GM10266 (cell line): ENCODE data around the gene ARHGEF19.
"Not testable (repeated sequence)": the region's sequence is repeated elsewhere in the genome, so short reads cannot be mapped to it uniquely, and the experiment has no call there.

Experiments
- DNase-seq: peaks from one replicate; pipeline ENCODE4 v3.0.0; 2012; ENCODE audit errors: extremely low spot score
- TF ChIP-seq, protein P1 (sequence below): IDR thresholded peaks from 2 replicates; pipeline ENCODE4 v1.5.1; 2012; ENCODE audit warnings: mild to moderate bottlenecking, low read depth; ENCODE audit not compliant: control insufficient read depth, insufficient read depth; ENCODE audit errors: missing control alignments

The ARHGEF19 gene

DNA sequence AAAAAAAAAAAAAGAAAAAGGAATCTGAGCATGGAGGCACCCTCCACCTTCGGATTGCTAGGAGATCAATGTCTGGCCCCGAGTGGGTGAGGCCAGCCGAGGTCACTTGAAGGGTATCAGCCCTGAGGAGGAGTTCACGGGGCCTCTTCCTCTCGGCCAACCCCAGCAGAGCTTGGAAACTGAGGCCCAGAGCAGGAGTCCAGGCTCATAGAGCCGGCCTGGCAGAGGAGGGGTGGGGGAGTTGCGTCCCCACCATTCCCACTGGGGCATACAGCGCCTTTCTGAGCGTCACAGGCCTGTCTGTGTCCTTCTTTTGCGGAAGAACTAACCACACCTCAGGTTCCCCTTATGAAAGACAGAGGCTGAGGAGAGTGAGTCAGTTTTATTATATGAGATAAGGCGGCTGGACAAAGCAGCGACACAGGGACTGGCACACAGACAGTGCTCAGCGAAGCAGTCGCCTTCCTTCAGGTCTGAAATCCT, 39.4 kb downstream of the ARHGEF19 start:
- DNase-seq: no peak

DNA sequence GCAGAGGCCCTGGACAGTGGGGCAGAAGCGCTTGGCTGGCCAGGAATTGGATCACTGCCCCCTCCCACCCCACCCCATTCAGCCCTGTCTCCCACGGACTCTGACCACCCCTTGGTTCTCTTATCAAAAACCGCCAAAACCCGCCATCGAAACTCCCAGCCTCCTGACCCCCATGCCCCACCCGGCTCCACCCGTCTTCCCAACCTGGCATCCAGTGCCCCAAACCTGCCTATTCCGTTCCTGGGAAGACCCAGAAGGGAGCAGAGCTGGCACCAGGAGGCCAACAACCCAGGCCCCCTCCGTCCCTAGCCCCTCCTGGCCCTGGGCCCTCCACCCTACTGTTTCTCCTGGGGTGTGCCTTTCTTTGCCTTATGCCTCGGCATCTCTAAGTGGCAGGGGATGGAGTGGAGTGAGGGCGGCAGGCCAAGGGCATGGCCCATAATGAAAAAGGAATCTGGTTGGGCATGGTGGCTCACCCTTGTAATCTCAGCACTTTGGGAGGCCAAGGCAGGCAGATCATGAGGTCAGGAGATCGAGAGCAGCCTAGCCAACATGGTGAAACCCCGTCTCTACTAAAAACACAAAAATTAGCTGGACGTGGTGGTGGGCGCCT, 40.1 kb downstream of the ARHGEF19 start:
- DNase-seq: no peak

More for the DNA sequence above, 39.4 kb downstream of the ARHGEF19 start:
- TF ChIP-seq, protein P1, sequence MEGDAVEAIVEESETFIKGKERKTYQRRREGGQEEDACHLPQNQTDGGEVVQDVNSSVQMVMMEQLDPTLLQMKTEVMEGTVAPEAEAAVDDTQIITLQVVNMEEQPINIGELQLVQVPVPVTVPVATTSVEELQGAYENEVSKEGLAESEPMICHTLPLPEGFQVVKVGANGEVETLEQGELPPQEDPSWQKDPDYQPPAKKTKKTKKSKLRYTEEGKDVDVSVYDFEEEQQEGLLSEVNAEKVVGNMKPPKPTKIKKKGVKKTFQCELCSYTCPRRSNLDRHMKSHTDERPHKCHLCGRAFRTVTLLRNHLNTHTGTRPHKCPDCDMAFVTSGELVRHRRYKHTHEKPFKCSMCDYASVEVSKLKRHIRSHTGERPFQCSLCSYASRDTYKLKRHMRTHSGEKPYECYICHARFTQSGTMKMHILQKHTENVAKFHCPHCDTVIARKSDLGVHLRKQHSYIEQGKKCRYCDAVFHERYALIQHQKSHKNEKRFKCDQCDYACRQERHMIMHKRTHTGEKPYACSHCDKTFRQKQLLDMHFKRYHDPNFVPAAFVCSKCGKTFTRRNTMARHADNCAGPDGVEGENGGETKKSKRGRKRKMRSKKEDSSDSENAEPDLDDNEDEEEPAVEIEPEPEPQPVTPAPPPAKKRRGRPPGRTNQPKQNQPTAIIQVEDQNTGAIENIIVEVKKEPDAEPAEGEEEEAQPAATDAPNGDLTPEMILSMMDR: no peak

DNA sequence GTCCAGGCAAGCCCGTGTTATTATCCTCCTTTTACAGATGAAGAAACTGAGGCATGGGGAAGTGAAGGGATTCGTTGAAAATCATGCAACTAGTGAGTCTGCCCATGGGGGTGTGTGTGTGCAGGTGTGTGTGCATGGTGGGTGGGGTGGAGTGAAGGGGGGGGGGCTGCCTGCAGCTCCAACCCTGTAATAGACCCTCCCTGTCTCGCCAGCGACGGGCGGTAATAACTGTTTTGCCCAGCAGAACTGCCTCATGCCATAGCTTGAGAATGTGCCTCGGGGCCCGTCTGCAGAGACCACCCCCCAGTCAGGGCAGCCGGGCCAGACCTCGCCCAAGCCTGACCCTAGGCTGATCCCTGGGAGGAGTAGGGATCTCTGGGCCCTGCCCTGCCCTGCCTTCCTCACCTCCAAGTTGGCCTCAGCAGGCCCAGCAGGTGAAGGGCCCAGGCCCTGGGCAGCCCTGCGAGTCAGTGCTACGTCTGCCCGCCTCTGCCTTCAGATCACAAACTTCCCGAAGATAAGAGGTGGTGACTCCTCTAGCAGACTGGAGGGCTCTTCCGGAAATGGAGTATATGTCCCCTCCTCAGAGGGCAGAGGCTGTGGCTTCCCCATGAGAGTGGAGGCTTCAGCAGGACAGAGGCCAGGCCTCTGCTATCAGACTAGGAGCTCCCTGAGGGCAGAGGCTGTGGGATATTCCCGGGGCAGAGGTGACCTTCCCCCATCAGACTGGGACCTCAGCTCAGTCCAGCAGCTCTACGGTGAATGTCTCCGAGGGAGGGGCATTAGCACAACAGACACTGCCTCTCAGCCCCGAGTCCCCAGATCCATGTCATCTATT, 40.9 kb downstream of the ARHGEF19 start:
- DNase-seq: no peak
- TF ChIP-seq, protein P1: no peak

More for the DNA sequence above, 40.1 kb downstream of the ARHGEF19 start:
- TF ChIP-seq, protein P1: no peak

DNA sequence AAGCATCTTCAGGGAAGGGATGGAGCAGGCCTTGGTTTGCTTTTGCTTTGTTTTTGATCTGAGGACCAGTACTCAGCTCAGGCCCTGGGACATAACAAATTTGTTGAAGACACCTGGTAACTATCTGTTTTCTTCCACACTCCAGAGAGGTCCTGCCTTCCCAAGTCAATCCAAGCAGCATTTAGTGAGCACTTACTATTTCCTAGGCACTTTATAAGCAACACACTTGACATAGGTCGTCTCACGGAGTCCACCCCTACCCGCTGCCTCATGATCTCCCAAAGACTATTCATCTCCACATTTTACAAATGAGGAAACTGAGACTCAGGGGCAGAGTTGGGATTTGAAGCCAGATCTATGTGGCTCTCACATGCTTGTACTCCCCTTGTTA, 42.2 kb downstream of the ARHGEF19 start:
- TF ChIP-seq, protein P1: no peak
- DNase-seq: no peak

DNA sequence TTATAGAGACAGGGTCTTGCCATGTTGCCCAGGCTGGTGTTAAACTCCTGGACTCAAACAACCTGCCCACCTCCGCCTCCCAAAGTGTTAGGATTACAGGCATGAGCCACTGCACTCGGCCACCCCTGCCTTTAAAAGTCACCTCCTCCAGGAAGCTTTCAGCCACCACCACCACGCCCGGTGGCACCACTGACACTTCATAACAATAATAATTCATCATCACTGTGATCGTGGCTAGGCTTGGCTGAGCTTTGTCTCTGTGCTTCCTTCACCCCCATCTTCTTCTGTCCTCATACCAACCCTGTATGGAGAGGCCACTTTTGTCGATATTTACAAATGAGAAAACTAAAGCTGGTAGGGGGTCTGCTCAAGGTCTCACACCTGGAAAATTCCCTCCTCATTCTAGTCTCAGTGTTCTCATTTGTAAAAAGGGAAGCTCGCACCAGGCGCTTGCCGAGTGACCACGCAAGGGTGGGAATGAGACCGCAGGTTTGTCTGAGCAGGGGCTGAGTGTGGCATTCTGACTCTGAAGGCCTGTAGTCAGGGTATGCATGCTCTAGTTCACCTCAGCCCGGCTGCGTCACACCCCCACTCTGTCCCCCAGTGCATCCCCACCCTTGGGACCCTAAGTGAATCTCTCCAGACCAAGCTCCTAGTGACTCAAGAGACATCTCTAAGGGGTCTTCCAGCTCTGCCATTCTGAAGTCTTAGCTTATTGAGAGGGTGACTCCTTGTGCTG, 43.7 kb downstream of the ARHGEF19 start:
- DNase-seq: no peak
- TF ChIP-seq, protein P1: no peak

DNA sequence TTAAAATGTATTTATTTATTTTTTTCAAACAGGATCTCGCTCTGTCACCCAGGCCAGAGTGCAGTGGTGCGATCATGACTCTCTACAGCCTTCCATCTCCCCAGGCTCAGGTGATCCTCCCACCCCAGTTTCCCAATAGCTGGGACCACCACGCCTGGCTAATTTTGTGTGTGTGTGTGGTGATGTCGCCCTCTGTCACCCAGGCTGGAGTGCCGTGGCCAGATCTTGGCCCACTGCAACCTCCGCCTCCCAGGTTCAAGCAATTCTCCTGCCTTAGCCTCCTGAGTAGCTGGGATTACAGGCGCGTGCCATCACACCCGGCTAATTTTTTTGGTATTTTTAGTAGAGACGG, 44.3 kb downstream of the ARHGEF19 start:
- not testable (repeated sequence) for DNase-seq

DNA sequence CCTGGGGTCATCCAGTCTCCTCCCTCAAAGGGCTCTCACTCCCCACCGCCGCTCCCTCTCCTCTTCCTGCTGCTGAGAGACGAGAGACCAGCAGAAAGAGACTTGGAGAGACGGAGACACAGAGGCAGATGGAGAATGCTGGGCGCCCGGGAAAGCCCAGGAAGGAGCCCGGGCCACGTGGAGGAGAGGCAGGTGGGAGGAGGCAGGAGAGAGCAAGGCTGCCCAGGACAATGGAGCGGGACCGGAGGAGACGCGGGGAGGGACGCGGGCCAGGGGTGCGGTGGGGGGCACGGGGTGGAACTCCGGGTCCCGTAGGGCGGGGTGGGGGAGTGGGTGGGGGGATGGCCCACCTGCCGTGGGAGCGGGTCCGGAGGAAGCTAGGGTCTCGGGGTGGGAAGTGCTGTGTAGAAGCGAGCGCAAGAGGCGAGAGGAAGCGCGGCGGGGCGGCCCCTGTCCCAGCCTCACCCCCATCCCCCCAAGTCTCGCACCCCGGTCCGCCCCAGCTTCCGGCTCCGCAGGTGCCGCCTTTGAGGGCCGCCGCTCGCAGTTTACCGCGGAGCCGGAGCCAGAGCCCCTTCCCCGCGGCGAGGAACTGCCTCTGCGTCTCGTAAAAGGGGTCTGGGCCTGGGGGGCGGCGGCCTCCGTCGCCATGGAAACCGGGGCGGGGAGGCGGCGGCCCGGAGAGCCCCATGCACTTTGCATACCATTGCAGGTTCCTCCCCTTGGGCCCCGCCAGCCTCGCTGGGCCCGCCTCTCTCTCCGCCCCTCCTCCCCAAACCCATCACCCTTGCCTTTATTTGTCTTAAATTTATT, 44.9 kb downstream of the ARHGEF19 start:
- peak; percentile 87 for DNase-seq
- TF ChIP-seq, protein P1: no peak
